GM19438 (cell line): ENCODE measurements around the gene SUPT16H.
"Not testable (repeated sequence)": the region's sequence is repeated elsewhere in the genome, so short reads cannot be mapped to it uniquely, and the experiment has no call there.

Experiments used
- ATAC-seq: cut with Tn5 transposase; IDR thresholded peaks from one replicate; pipeline ENCODE4 v1.9.1; 2021; ENCODE audit warnings: low read depth; ENCODE audit not compliant: unreplicated experiment

Gene SUPT16H

GRCh38 chr14:21307637-21308036 is 76.2 kb downstream of the SUPT16H start:
- no peak for ATAC-seq

DNA sequence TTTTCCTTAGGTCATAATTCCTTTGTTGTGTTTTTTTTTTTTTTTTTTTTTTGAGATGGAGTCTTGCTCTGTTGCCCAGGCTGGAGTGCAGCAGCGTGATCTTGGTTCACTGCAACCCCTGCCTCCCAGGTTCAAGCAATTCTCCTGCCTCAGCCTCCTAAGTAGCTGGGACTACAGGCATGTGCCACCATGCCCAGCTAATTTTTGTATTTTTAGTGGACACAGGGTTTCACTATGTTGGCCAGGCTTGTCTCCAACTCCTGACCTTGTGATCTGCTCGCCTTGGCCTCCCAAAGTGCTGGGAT is 81.0 kb downstream of the SUPT16H start:
- ATAC-seq, result not testable (repeated sequence)

DNA sequence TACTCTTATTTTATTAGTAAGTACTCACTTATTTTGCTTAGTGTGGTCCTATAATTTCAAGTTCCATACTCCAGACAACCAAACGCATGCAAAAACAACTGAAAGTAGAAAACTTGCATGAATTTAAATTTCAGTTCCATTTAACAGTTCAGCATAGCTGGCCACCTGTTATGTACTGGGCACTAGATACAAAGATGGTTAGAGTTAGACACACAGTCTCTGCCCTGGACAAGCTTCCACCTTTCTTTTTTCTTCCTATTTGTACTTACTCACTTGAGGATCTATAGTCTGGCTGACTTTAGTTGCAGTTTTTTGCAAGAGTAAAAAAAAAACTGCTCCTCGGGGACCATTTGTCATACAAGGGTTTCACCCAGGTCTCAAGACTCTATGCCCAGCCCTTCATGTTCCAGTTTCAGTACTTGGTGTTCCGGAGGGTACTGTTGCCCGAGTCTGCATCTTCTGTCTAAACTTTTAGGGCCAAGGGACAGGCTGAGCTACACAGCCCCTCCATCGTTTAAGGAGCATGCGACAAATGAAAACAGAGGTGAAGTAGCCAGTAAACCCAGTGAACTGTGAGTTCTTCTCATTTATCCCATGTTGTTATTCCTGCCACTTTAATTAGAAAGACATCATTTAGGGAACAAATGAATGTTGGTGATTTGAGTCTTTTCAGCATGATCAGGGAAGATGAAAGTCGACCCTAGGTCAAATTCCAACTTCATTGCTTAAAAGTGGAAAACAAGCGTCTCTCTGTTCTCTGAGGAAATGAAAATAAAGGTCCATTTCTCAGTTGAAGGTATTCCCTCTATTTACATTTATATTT is 81.6 kb downstream of the SUPT16H start:
- no peak for ATAC-seq
